RPMI8226 (cell line): ENCODE data around the gene WDR1.

Source experiments
- DNase-seq: peaks from one replicate; pipeline ENCODE4 v3.0.0-alpha.2; 2015

Gene WDR1

GRCh38 chr4:10034612-10035104, 81.9 kb downstream of the WDR1 start:
- DNase-seq, result no peak

DNA sequence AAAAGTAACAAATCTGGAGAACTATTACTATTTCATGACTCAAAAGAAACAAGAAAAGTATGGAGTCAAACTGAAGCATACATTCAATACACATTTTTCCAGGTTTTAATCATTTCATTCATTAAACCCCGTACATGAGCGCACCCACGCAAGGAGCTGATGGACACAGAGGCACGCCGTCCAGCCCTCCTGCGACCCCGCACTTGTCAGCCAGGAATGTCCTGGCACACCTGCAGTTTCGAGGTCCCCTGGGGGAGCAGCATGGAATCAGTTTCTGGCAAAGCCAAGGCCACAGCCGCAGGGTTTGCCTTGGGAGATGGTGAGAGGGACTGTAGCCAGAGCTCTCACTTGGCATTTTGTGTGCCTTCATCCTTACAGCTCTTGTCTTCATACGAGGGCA, 82.5 kb downstream of the WDR1 start:
- no peak for DNase-seq

DNA sequence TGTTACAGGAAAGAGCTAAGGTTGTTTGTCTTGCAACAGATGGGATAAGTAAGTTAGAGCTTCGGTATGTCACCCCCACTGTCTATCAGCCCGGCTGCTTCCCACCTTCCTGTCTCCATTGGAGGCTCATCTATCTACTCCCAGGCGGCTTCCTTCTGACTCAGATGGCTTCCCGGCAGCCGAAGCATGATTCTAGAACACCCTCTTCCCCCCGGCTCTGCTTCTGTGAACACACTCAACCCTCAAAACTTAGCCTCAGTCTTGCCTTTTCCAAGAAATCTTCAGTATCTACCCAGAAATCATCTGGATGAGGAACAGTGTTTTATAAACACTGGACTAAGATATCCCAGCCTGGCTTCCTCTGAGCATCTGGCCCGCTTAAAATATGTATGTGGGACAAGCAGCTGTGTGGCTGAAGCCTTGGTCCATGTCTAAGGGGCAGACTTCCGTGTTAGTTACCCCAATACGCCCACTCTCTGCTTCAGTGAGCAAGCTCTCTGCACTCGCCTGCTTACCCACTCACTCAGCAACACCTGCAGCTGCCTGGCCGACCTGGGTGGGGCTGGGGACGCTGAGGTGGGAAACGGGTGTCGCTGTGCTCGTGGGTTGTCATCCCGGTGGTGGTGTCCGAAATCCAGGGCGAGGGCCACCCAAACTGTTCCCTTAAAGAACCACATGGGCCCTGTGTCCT, 83.3 kb downstream of the WDR1 start:
- no peak for DNase-seq

GRCh38 chr4:10032625-10033024, 84.0 kb downstream of the WDR1 start:
- no peak for DNase-seq

- no peak for DNase-seq
Observed at GRCh38 chr4:10031668-10032590, 84.7 kb downstream of the WDR1 start.

GRCh38 chr4:10030972-10031667, 85.5 kb downstream of the WDR1 start:
- no peak for DNase-seq

DNA sequence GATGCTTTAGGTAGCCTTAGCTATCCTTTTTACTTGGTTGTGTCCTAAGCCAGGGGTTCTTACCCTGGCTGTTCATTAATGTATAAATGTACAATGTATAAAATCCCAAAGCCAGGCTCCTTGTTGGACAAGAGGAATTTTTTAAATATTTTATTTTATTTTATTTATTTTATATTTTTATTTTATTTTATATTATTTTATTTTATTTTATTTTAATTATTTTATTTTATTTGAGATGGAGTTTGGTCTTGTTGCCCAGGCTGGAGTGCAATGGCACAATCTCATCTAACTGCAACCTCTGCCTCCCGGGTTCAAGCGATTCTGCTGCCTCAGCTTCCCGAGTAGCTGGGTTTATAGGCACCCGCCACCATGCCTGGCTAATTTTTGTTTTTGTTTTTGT, 87.2 kb downstream of the WDR1 start:
- DNase-seq, result no peak

GRCh38 chr4:10028910-10029309, 87.7 kb downstream of the WDR1 start:
- no peak for DNase-seq

DNA sequence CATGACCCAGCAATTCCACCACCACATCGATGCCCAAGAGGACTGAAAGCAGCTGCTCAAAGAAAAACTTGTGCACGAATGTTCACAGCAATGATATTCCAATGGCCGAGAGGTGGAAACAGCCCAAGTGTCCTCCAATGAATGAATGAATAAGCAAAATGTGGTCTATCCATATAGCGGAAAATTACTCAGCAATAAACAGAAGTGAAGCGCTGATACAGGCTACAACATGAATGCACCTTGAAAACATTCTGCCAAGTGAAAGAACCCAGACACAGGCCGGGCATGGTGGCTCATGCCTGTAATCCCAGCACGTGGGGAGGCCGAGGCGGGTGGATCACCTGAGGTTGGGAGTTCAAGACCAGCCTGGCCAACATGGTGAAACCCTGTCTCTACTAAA, 90.1 kb downstream of the WDR1 start:
- DNase-seq, result no peak

DNA sequence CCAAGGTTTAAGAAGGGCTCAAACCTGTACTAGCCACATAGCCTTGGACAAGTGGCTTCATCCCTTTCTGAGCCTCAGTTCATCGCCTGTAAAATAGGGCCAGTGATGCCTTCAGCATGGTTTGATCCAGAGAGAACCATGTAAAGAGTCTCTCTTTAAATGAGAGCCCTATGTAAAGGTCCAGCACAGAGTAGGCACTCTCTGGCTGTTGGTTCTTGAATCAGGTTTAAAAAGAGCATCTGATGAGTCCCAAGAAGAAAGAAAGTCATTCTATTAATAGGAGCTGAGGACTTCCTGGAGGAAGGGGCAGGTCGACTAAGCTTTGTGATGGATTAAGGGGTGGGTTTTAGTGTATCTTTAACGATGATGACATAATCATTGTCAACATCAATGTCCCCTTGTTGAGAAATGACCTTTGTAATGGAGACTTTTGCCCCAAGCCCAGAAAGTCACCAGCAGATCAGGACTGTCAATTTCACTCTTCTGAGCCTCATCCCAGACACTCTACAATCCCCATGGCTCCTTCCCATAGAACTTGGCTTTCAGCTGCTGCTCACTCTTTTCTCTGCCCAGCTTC, 91.3 kb downstream of the WDR1 start:
- no peak for DNase-seq
